Neutrophil (primary cell): ENCODE data around the gene PTPRG.

Source experiments
- H3K27ac ChIP-seq: fragments of 200-600 bp; sonication (generic); 2 replicates; pipeline ENCODE4 v1.5.1; 2016; ENCODE audit warnings: mild to moderate bottlenecking, moderate library complexity
- H3K27me3 ChIP-seq: fragments of 200-600 bp; sonication (generic); 2 replicates; pipeline ENCODE4 v1.6.0; 2016; ENCODE audit warnings: mild to moderate bottlenecking
- H3K36me3 ChIP-seq: fragments of 200-600 bp; sonication (generic); 2 replicates; pipeline ENCODE4 v1.5.1; 2017
- H3K4me1 ChIP-seq, 2 experiments: fragments of 200-600 bp in 1 of 2; sonication (generic) in 1 of 2; 1 replicate in 1 of 2; 2 replicates in 1 of 2; pipeline versions ENCODE4 v1.5.1 to v1.6.1; 2013 to 2016; ENCODE audit warnings: low read depth in 1 of 2, low read length in 1 of 2, mild to moderate bottlenecking in 1 of 2, moderate library complexity in 1 of 2; ENCODE audit not compliant: control insufficient read depth in 1 of 2, insufficient read depth in 1 of 2
- H3K4me3 ChIP-seq, 2 experiments: fragments of 200-600 bp in 1 of 2; sonication (generic) in 1 of 2; 1 replicate in 1 of 2; 2 replicates in 1 of 2; pipeline ENCODE4 v1.5.1; 2013 to 2016; ENCODE audit warnings: low read depth in 1 of 2, low read length in 1 of 2, mild to moderate bottlenecking in 1 of 2, moderate library complexity in 1 of 2
- H3K9me3 ChIP-seq: fragments of 200-600 bp; sonication (generic); 2 replicates; pipeline ENCODE4 v1.5.1; 2016
- TF ChIP-seq, protein P1 (sequence below): fragments of 200-600 bp; sonication (generic); IDR thresholded peaks from 2 replicates; pipeline ENCODE4 v1.5.1; 2016; ENCODE audit warnings: antibody characterized with exemption

Gene PTPRG

DNA sequence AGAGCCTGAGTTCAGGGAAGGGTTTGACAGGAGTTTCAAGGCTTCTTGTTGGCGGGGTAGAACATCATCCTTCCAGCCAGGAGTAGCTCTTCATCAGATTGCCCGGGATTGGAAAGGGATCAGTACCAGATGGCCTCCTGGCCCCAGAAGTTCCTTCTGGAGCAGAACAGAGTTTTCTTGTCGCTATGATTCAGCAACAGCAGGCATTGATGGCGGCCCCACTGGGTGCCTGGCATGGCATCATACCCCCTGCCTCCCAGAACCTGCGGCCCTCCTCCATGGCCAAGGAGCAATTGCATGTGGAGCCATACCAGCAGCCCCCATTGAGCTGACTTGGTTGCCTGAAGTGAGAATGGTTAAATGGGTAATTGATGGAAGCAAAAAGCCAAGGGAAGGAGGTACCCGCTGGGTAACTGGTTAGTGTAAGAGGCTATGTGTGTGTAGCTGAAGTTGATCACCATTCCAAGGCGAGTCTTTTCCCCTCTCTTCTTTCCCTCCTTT is 305.6 kb downstream of the PTPRG start:
- H3K27ac ChIP-seq = no peak overlapping the region
- H3K9me3 ChIP-seq = no peaks in the 10 kb centered on the region
- H3K27me3 ChIP-seq = no peaks in the 10 kb centered on the region
- H3K4me1 ChIP-seq = no peaks in the 10 kb centered on the region
- H3K4me3 ChIP-seq = no peak overlapping the region
- TF ChIP-seq, protein P1, sequence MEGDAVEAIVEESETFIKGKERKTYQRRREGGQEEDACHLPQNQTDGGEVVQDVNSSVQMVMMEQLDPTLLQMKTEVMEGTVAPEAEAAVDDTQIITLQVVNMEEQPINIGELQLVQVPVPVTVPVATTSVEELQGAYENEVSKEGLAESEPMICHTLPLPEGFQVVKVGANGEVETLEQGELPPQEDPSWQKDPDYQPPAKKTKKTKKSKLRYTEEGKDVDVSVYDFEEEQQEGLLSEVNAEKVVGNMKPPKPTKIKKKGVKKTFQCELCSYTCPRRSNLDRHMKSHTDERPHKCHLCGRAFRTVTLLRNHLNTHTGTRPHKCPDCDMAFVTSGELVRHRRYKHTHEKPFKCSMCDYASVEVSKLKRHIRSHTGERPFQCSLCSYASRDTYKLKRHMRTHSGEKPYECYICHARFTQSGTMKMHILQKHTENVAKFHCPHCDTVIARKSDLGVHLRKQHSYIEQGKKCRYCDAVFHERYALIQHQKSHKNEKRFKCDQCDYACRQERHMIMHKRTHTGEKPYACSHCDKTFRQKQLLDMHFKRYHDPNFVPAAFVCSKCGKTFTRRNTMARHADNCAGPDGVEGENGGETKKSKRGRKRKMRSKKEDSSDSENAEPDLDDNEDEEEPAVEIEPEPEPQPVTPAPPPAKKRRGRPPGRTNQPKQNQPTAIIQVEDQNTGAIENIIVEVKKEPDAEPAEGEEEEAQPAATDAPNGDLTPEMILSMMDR = no peak
- H3K36me3 ChIP-seq = no peaks in the 10 kb centered on the region

DNA sequence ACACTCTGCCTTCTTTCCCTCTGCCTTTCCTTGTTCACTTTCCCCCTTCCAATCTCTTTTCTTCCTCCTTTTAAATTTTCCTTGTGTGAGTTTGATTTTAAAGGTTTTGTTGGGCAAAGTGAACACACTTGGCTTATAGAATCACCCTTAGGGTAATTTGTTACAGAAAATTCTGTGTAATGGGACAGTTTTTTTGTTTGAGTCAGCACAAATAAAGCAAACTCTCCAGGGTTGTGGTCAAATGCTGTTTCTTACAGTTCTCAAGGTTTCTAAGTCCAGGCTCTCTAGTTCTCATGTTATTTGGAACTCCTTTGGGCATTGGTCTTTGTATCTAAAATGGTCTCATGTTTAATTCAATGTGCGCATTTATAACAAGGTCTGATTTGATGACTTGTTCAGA is 307.1 kb downstream of the PTPRG start:
- H3K27ac ChIP-seq = no peak overlapping the region

DNA sequence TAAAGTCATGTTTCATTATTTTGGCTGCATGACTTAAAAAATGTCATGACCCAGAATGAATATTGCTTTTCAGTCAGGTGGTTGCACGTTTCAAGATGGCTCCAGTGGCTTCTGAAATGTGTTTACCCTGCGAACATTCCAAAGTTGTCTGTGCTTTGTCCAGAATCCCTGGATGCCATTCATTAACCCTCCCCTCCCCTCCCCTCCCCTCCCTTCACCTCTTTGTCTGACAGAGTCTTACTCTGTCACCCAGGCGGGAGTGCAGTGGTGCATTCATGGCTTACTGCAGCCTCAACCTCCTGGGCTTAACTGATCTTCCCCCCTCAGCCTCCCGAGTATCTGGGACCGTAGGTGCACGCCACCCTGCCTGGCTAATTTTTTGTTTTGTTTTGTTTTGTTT is 308.0 kb downstream of the PTPRG start:
- no peaks in the 10 kb centered on the region for H3K36me3 ChIP-seq
- no peaks in the 10 kb centered on the region for H3K27me3 ChIP-seq
- TF ChIP-seq, protein P1 = no peak
- H3K9me3 ChIP-seq = no peaks in the 10 kb centered on the region
- no peak overlapping the region for H3K4me3 ChIP-seq
- no peaks in the 10 kb centered on the region for H3K4me1 ChIP-seq
- H3K27ac ChIP-seq = no peak overlapping the region

More for the DNA sequence above, 307.1 kb downstream of the PTPRG start:
- H3K4me1 ChIP-seq = no peaks in the 10 kb centered on the region
- H3K27me3 ChIP-seq = no peaks in the 10 kb centered on the region
- H3K36me3 ChIP-seq = no peaks in the 10 kb centered on the region
- TF ChIP-seq, protein P1 = no peak
- H3K9me3 ChIP-seq = no peaks in the 10 kb centered on the region
- no peak overlapping the region for H3K4me3 ChIP-seq

DNA sequence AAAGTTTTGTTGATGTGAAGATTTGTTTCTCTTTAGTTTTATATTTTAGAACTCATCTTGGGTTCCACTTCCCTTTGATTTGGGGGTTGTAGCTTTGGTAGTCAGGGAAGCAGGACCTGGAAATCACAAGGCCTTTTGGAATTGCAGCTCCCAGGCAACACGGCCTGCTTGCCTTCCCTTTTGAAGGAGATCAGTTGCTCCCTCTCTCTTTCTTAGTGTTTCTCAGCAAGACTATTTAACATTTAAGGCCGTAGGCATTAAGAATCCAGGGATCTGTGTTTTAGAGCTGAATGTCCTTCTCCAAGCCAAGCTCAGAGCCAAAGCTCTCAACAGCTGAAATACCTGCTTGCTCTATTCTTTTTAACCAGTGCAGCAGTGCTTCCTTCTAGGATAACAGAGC is 310.3 kb downstream of the PTPRG start:
- Histone ChIP-seq H3K27me3 (no peaks in the 10 kb centered on the region), H3K4me3 (no peak overlapping the region), H3K4me1 (no peaks in the 10 kb centered on the region), H3K27ac (no peak overlapping the region), H3K9me3 (no peaks in the 10 kb centered on the region), H3K36me3 (no peaks in the 10 kb centered on the region)
- TF ChIP-seq, protein P1 = no peak

DNA sequence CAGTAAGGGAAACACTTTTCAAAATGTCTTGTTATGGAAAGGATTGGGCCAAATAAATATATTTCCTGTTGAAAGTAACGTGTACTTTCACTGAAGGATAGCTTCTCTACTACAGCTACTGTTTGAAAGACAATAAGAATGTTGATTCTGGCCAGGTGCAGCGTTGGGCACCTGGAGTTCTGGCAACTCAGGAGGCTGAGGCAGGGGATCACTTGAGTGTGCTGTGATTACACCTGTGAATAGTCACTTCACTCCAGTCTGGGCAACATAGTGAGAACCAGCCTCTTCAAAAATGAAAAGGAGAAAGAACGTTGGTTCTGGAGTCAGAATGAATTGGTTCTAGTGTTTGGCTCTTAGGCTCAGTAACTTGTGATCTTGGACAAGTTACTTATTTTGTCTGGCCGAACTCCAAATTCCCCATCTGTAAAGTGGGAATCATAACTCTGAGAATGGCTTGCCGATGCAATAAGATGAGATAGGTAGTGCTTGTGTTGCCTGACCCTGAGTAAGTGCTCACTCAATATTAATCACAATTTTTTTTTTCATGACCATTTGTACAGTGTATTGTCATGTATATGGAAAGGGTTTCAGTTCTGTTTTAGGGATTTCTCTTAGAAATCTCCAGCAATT is 310.8 kb downstream of the PTPRG start:
- Histone ChIP-seq H3K9me3 (no peaks in the 10 kb centered on the region), H3K27me3 (no peaks in the 10 kb centered on the region), H3K4me3 (no peak overlapping the region), H3K4me1 (no peaks in the 10 kb centered on the region), H3K27ac (no peak overlapping the region), H3K36me3 (no peaks in the 10 kb centered on the region)
- TF ChIP-seq, protein P1 = no peak
